A673 (cell line): ENCODE measurements around the gene TC2N. TPM values are rescaled to one million over a fixed set of nuclear protein-coding genes. Genes with fewer than 3 reads are reported as not detected.
"Not testable (repeated sequence)": the region's sequence is repeated elsewhere in the genome, so short reads cannot be mapped to it uniquely, and the experiment has no call there.

ENCODE experiments used
- BruUV-seq: library from RNA; stranded (reverse); fragments of 400-500 nt; replicated peaks from 2 replicates; lab custom pipeline; 2021; lab: Mats Ljungman, UMichigan
- CTCF ChIA-PET: fragments of 300-600 bp; sonication (Branson Sonifier 250); formaldehyde crosslinking; loops from one replicate; lab custom pipeline; 2022; ENCODE audit warnings: antibody characterized with exemption; lab: Charles Lee
- POLR2A ChIA-PET: fragments of 300-600 bp; sonication (Branson Sonifier 250); formaldehyde crosslinking; loops from one replicate; lab custom pipeline; 2022; ENCODE audit warnings: antibody characterized with exemption; ENCODE audit not compliant: low non-redundant PET; lab: Charles Lee
- DNase-seq: peaks from one replicate; pipeline ENCODE4 v3.0.0-alpha.2; 2015; ENCODE audit warnings: low spot score
- H3K27ac ChIP-seq: fragments of 200-600 bp; sonication (generic); 2 replicates; pipeline ENCODE4 v1.5.1; 2016; ENCODE audit warnings: mixed run types, low read depth, mild to moderate bottlenecking, mixed read lengths, antibody characterized with exemption, low read length; ENCODE audit not compliant: poor library complexity, severe bottlenecking
- H3K27me3 ChIP-seq: fragments of 200-600 bp; sonication (generic); replicated peaks from 2 replicates; pipeline ENCODE4 v1.6.1; 2017; ENCODE audit warnings: mixed run types, low read depth, mild to moderate bottlenecking, mixed read lengths, antibody characterized with exemption, low read length; ENCODE audit not compliant: insufficient read depth, poor library complexity
- H3K36me3 ChIP-seq: fragments of 200-600 bp; sonication (generic); 2 replicates; pipeline ENCODE4 v1.6.1; 2016; ENCODE audit warnings: mixed run types, mild to moderate bottlenecking, mixed read lengths, antibody characterized with exemption, low read length; ENCODE audit not compliant: insufficient read depth, poor library complexity, severe bottlenecking
- H3K4me1 ChIP-seq: fragments of 200-600 bp; sonication (generic); 2 replicates; pipeline ENCODE4 v1.6.1; 2017; ENCODE audit warnings: mixed run types, mild to moderate bottlenecking, mixed read lengths, antibody characterized with exemption, low read length; ENCODE audit not compliant: insufficient read depth, poor library complexity, severe bottlenecking
- H3K4me3 ChIP-seq: fragments of 200-600 bp; sonication (generic); 2 replicates; pipeline ENCODE4 v1.5.1; 2016; ENCODE audit warnings: low read depth, mixed run types, mild to moderate bottlenecking, mixed read lengths, low read length; ENCODE audit not compliant: poor library complexity, severe bottlenecking
- H3K9me3 ChIP-seq: fragments of 200-600 bp; sonication (generic); 2 replicates; pipeline ENCODE4 v1.6.1; 2016; ENCODE audit warnings: mixed run types, low read depth, mild to moderate bottlenecking, mixed read lengths, antibody characterized with exemption, low read length; ENCODE audit not compliant: poor library complexity, severe bottlenecking
- EZH2 ChIP-seq: fragments of 200-600 bp; sonication (generic); IDR thresholded peaks from 2 replicates; pipeline ENCODE4 v1.6.1; 2017; ENCODE audit warnings: borderline replicate concordance, low read depth, mild to moderate bottlenecking, mixed read lengths, antibody characterized with exemption, low read length; ENCODE audit not compliant: poor library complexity, severe bottlenecking
- intact Hi-C: fragments of 100-400 bp; cut with micrococcal nuclease; formaldehyde crosslinking; loops from one replicate; pipeline ENCODE4 v1.10.0; 2022; ENCODE audit not compliant: unreplicated experiment
- total RNA-seq: library from RNA; stranded (reverse); gene quantifications from 2 replicates; pipeline ENCODE4 v1.2.3, GENCODE V29; 2021
- TF ChIP-seq, protein P1 (sequence below): fragments of 300-800, 200-600 bp; sonication (generic); conservative IDR thresholded peaks from 2 replicates; pipeline ENCODE4 v1.5.1; 2017; ENCODE audit warnings: low read depth, mild to moderate bottlenecking, antibody characterized with exemption, low read length, moderate library complexity, mixed read lengths

The TC2N gene
- total RNA-seq, 1 experiment from 2014 or later: 0.45 TPM

DNA sequence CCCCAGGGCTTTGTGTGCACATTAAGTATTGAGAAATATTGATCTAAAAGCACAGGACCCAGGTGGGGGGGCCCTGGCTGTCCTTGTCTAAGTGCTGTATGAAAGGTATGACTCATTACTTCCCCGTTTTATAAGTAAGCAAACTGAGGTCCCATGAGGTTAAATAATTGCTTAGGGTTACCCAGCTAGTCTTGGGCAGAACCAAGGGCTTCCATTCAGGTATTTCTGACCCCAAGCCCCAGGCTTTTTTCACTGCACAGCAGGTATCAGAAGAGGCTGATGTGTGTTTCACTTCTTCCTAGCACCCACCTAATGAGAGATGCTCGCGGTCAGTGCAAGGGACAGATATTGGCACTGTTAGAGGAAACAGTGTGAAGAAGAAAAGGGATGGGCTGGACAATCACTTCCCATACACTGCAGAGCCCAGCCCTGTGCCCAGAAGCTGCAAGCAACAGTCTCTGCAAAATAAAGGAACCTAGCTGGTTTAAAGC, 4.7 kb upstream of the TC2N start:
- TF ChIP-seq, protein P1, sequence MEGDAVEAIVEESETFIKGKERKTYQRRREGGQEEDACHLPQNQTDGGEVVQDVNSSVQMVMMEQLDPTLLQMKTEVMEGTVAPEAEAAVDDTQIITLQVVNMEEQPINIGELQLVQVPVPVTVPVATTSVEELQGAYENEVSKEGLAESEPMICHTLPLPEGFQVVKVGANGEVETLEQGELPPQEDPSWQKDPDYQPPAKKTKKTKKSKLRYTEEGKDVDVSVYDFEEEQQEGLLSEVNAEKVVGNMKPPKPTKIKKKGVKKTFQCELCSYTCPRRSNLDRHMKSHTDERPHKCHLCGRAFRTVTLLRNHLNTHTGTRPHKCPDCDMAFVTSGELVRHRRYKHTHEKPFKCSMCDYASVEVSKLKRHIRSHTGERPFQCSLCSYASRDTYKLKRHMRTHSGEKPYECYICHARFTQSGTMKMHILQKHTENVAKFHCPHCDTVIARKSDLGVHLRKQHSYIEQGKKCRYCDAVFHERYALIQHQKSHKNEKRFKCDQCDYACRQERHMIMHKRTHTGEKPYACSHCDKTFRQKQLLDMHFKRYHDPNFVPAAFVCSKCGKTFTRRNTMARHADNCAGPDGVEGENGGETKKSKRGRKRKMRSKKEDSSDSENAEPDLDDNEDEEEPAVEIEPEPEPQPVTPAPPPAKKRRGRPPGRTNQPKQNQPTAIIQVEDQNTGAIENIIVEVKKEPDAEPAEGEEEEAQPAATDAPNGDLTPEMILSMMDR: no peak
- TF ChIP-seq EZH2: no peak
- no peak for DNase-seq
- no peaks in the 10 kb centered on the region for H3K27me3 ChIP-seq
- H3K27ac ChIP-seq: no peak overlapping the region
- ChIA-PET POLR2A (no interaction called here), CTCF (no interaction called here)
- H3K9me3 ChIP-seq: no peaks in the 10 kb centered on the region
- no peaks in the 10 kb centered on the region for H3K36me3 ChIP-seq
- intact Hi-C loops: no loop called here
- BruUV-seq: no TSS peak
- H3K4me1 ChIP-seq: no peaks in the 10 kb centered on the region
- no peak overlapping the region for H3K4me3 ChIP-seq

DNA sequence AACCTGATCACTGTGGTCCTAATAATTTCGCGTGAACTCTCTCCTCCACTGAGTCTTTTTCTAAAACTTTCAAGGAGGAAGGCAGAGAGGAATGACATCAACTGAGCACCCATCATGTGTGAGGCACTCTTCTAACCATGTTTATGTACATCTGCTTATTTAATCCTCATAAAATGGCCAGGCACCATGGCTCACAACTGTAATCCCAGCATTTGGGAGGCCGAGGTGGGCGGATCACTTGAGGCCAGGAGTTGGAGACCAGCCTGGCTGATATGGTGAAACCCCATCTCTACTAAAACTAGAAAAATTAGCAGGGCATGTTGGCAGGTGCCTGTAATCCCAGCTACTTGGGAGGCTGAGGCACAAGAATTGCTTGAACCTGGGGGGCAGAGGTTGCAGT, 4.1 kb upstream of the TC2N start:
- POLR2A ChIA-PET, H3K4me3 ChIP-seq, DNase-seq, BruUV-seq, CTCF ChIA-PET, H3K4me1 ChIP-seq, H3K36me3 ChIP-seq, intact Hi-C loops, H3K9me3 ChIP-seq, H3K27ac ChIP-seq, H3K27me3 ChIP-seq: not testable (repeated sequence)

DNA sequence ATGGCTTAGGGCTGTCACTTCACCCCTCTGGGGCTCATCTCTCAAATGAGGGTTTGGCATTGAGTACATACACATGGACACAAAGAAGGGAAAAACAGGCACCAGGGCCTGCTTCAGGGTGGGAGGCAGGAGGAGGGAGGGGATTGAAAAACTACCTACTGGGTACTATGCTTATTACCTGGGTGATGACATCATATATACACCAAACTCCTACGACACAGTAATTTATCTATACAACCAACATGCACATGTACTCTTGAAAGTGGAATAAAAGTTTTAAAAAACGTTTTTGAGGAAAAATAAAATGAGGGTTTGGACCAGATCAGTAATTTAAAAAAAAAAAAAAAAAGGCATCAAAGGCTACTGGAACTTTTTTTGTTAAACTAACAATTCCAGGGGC, 3.6 kb upstream of the TC2N start:
- Histone ChIP-seq H3K27ac (no peak overlapping the region), H3K9me3 (no peaks in the 10 kb centered on the region), H3K27me3 (no peaks in the 10 kb centered on the region), H3K4me1 (no peaks in the 10 kb centered on the region), H3K4me3 (no peak overlapping the region), H3K36me3 (no peaks in the 10 kb centered on the region)
- ChIA-PET POLR2A (no interaction called here), CTCF (no interaction called here)
- TF ChIP-seq, protein P1: no peak
- no peak for TF ChIP-seq EZH2
- DNase-seq: no peak
- intact Hi-C loops: no loop called here
- no TSS peak for BruUV-seq

DNA sequence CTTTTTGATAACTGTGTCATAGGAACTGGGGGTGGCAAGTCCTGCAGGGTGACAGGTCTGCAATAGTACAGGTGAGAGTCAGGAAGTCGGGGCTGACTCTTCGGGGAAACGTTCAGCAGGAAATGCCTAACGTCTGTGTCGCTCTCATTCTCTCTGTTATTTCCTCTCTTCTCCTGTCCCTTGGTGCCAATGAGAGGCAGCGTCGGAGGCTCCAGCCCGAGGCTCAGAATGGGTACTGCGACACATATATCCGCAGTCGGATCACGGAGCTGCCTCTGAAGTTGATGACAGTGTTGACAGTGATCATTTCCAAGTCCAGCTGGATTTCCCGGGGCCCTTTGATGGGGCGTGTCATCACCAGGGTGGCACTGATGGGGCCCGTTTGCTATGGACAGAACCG, 2.7 kb upstream of the TC2N start:
- no peaks in the 10 kb centered on the region for H3K4me1 ChIP-seq
- POLR2A ChIA-PET: no interaction called here
- no peaks in the 10 kb centered on the region for H3K27me3 ChIP-seq
- TF ChIP-seq, protein P1: no peak
- no peak for TF ChIP-seq EZH2
- no peak for DNase-seq
- no peak overlapping the region for H3K4me3 ChIP-seq
- no peaks in the 10 kb centered on the region for H3K36me3 ChIP-seq
- H3K9me3 ChIP-seq: no peaks in the 10 kb centered on the region
- no peak overlapping the region for H3K27ac ChIP-seq
- CTCF ChIA-PET: no interaction called here
- BruUV-seq: no TSS peak
- intact Hi-C loops: no loop called here
